Suprapubic skin (tissue), 4 donors: ENCODE data around the gene CD36. TPM values are rescaled to one million over a fixed set of nuclear protein-coding genes. Genes with fewer than 3 reads are reported as not detected.

Experiments
- DNase-seq, 2 donors: peaks; one replicate each; pipeline ENCODE4 v3.0.0-alpha.2; 2019; ENCODE audit warnings: low spot score in 2 of 2
- H3K27ac ChIP-seq: fragments of 200-600 bp; sonication (generic); one replicate; pipeline ENCODE4 v1.5.1; 2019
- H3K27me3 ChIP-seq: fragments of 200-600 bp; sonication (generic); one replicate; pipeline ENCODE4 v1.5.1; 2019
- H3K36me3 ChIP-seq: fragments of 200-600 bp; sonication (generic); one replicate; pipeline ENCODE4 v1.5.1; 2019
- H3K4me1 ChIP-seq: fragments of 200-600 bp; sonication (generic); one replicate; pipeline ENCODE4 v1.5.1; 2019
- H3K4me3 ChIP-seq: fragments of 200-600 bp; sonication (generic); one replicate; pipeline ENCODE4 v1.5.1; 2019; ENCODE audit warnings: mild to moderate bottlenecking
- H3K9me3 ChIP-seq: fragments of 200-600 bp; sonication (generic); one replicate; pipeline ENCODE4 v1.5.1; 2019
- EP300 ChIP-seq: sonication (generic); formaldehyde crosslinking; IDR thresholded peaks from one replicate; pipeline ENCODE4 v1.6.1; 2017; ENCODE audit warnings: antibody characterized with exemption
- POLR2A ChIP-seq, 2 donors: fragments of 450-650 bp; IDR thresholded peaks; one replicate each; pipeline ENCODE4 v1.6.1; 2017; ENCODE audit warnings: antibody characterized with exemption in 2 of 2, mild to moderate bottlenecking in 2 of 2, moderate library complexity in 2 of 2
- POLR2AphosphoS5 ChIP-seq, 3 donors: sonication (generic); formaldehyde crosslinking; IDR thresholded peaks; one replicate each; pipeline ENCODE4 v1.6.1; 2017; ENCODE audit warnings: antibody characterized with exemption in 3 of 3
- WGBS: methylation state at CpG from one replicate; pipeline ENCODE4 v1.1.5; 2018; 5-methylcytosine and 5-hydroxymethylcytosine counted together
- total RNA-seq, 4 donors: library from RNA; depleted of rRNA; stranded (reverse); fragments of >200 nt; gene quantifications; one replicate each; pipeline ENCODE4 v1.1.0, GENCODE V29; 2016
- TF ChIP-seq, protein P1 (sequence below), 2 donors: fragments of 200-600 bp in 1 of 2; fragments of 450-650 bp in 1 of 2; sonication (generic) in 1 of 2; IDR thresholded peaks; one replicate each; pipeline ENCODE4 v1.5.1; 2016 to 2019; ENCODE audit warnings: antibody characterized with exemption in 2 of 2, mild to moderate bottlenecking in 1 of 2, moderate library complexity in 1 of 2

CD36 gene
- total RNA-seq, 4 donors from 2014 or later = 47.9 to 154 (median 76.6) TPM

GRCh38 chr7:80708123-80708522 is 69.7 kb downstream of the CD36 start:
- H3K4me1 ChIP-seq = no peaks in the 10 kb centered on the region
- H3K36me3 ChIP-seq = no peaks in the 10 kb centered on the region
- 88% methylated on average over 2 of the region's 2 CpGs for WGBS
- H3K4me3 ChIP-seq = no peak overlapping the region
- no peaks in the 10 kb centered on the region for H3K27me3 ChIP-seq
- H3K9me3 ChIP-seq = no peaks in the 10 kb centered on the region
- no peak for DNase-seq
- TF ChIP-seq POLR2A (IDR thresholded peaks at IDR 0.05) (no peak), EP300 (no peak), POLR2AphosphoS5 (IDR thresholded peaks at IDR 0.05) (no peak)
- TF ChIP-seq, protein P1, sequence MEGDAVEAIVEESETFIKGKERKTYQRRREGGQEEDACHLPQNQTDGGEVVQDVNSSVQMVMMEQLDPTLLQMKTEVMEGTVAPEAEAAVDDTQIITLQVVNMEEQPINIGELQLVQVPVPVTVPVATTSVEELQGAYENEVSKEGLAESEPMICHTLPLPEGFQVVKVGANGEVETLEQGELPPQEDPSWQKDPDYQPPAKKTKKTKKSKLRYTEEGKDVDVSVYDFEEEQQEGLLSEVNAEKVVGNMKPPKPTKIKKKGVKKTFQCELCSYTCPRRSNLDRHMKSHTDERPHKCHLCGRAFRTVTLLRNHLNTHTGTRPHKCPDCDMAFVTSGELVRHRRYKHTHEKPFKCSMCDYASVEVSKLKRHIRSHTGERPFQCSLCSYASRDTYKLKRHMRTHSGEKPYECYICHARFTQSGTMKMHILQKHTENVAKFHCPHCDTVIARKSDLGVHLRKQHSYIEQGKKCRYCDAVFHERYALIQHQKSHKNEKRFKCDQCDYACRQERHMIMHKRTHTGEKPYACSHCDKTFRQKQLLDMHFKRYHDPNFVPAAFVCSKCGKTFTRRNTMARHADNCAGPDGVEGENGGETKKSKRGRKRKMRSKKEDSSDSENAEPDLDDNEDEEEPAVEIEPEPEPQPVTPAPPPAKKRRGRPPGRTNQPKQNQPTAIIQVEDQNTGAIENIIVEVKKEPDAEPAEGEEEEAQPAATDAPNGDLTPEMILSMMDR (IDR thresholded peaks at IDR 0.05) = no peak
- no peak overlapping the region for H3K27ac ChIP-seq

GRCh38 chr7:80711531-80711930 is 73.1 kb downstream of the CD36 start:
- Histone ChIP-seq H3K4me3 (no peak overlapping the region), H3K36me3 (no peaks in the 10 kb centered on the region), H3K27ac (no peak overlapping the region), H3K27me3 (no peaks in the 10 kb centered on the region), H3K4me1 (no peaks in the 10 kb centered on the region), H3K9me3 (no peaks in the 10 kb centered on the region)
- TF ChIP-seq POLR2AphosphoS5 (IDR thresholded peaks at IDR 0.05) = peak in 1 of 3 donors; percentile 38
- TF ChIP-seq, protein P1 (IDR thresholded peaks at IDR 0.05) = no peak
- peak in 1 of 2 donors; percentile 66 for DNase-seq
- 50% methylated on average over 2 of the region's 2 CpGs for WGBS

- DNase-seq = no peak
These were observed 80.8 kb downstream of the CD36 start for GRCh38 chr7:80719261-80719660.

DNA sequence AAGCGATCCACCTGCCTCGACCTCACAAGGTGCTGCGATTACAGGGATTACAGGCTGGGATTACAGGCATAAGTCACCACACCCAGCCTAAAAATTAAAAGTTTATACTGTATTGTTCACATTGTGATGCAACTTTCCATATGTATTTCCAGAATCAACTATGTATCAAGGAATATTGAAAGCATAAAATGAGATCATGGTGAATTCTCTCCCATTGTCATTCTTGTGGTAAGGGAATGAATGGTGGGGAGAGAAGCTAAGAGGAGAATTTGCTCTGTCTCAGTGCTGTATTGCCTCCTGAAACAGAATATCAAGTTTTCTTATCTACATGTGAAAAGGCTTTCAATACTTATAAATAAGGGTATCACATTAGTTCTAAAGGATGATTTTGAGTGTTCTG is 81.7 kb downstream of the CD36 start:
- Histone ChIP-seq H3K9me3 (no peaks in the 10 kb centered on the region), H3K4me3 (no peak overlapping the region), H3K27ac (no peak overlapping the region), H3K36me3 (no peaks in the 10 kb centered on the region), H3K4me1 (peaks cover 7% of the 10 kb centered on the region), H3K27me3 (no peaks in the 10 kb centered on the region)
- TF ChIP-seq POLR2AphosphoS5 (IDR thresholded peaks at IDR 0.05) (no peak), POLR2A (IDR thresholded peaks at IDR 0.05) (no peak), EP300 (no peak)
- TF ChIP-seq, protein P1 (IDR thresholded peaks at IDR 0.05) = no peak
- no peak for DNase-seq
- WGBS = 98% methylated on average over 3 of the region's 3 CpGs

More at GRCh38 chr7:80719261-80719660, 80.8 kb downstream of the CD36 start:
- WGBS = 71% methylated on average over 3 of the region's 3 CpGs
- Histone ChIP-seq H3K4me1 (peaks cover 7% of the 10 kb centered on the region), H3K9me3 (no peaks in the 10 kb centered on the region), H3K27ac (no peak overlapping the region), H3K36me3 (no peaks in the 10 kb centered on the region), H3K27me3 (no peaks in the 10 kb centered on the region), H3K4me3 (no peak overlapping the region)
- no peak for TF ChIP-seq POLR2A (IDR thresholded peaks at IDR 0.05)
- no peak for TF ChIP-seq EP300
- no peak for TF ChIP-seq POLR2AphosphoS5 (IDR thresholded peaks at IDR 0.05)
- TF ChIP-seq, protein P1 (IDR thresholded peaks at IDR 0.05) = no peak

DNA sequence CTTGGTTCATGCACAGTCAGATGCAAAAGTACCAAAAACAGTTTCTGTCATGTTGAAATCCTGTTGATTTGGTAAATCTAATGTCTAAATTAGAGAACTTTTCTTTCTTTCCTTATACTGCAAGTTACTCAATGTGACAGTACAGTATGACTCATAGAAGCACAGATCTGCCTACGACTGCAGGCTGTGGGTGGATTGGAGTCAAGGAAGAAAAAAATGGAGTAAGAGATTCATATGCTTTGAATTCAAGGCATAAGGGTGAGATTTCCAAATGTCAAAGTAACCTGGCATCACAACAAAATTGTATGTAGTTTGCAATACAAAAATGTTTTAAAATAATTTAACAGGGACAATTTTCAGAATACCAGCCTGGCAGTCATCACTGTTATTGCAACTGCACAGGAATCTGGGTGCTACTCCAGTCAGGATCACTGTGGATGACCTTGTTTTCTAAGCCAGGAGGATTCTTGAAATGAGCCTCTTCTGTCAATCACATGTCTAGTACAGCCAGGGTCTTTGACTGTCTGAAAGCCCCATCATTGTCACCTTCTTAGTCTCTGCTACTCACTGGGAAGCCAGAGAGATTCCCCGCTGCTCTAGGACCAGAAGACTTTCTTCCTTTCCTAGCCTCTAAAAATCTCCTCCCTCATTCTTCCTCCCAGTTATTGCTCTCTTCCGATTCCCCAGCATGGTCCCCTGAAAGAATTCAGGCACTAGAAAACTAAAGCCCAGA is 83.6 kb downstream of the CD36 start:
- DNase-seq = no peak
- Histone ChIP-seq H3K27ac (peak overlapping the region; percentile 83), H3K27me3 (no peaks in the 10 kb centered on the region), H3K36me3 (no peaks in the 10 kb centered on the region), H3K4me1 (peaks cover 7% of the 10 kb centered on the region), H3K9me3 (no peaks in the 10 kb centered on the region), H3K4me3 (no peak overlapping the region)
- TF ChIP-seq EP300 (no peak), POLR2A (IDR thresholded peaks at IDR 0.05) (no peak), POLR2AphosphoS5 (IDR thresholded peaks at IDR 0.05) (no peak)
- TF ChIP-seq, protein P1 (IDR thresholded peaks at IDR 0.05) = no peak
- WGBS = 45% methylated on average over 3 of the region's 3 CpGs
